K562 (cell line): ENCODE data around the gene ASRGL1. TPM values are rescaled to one million over a fixed set of nuclear protein-coding genes. Genes with fewer than 3 reads are reported as not detected.

ENCODE experiments used
- ATAC-seq: fragments of 200-7000 bp; cut with Tn5 transposase; 3 replicates; pipeline ENCODE4 v1.9.1; 2020; ENCODE audit warnings: moderate library complexity
- BruUV-seq: library from RNA; stranded (reverse); fragments of 400-500 nt; replicated peaks from 2 replicates; lab custom pipeline; 2021; lab: Mats Ljungman, UMichigan
- CTCF ChIA-PET: fragments of 300-600 bp; formaldehyde crosslinking; extraction: SDS; loops from one replicate; lab custom pipeline; 2021; ENCODE audit warnings: low intra/inter-chr PET ratio; lab: Yijun Ruan, JAX
- POLR2A ChIA-PET: fragments of 300-600, 350-650 bp; sonication (Branson Sonifier 250); formaldehyde crosslinking; extraction: SDS; loops from one replicate; lab custom pipeline; 2021; ENCODE audit warnings: antibody characterized with exemption, inconsistent platforms; lab: Yijun Ruan, JAX
- DNase-seq, 4 experiments: peaks; one replicate each; pipeline versions ENCODE4 v3.0.0 to v3.0.0-alpha.2; 2011 to 2018; ENCODE audit warnings: low spot score in 3 of 4, mixed read lengths in 3 of 4; ENCODE audit errors: extremely low read depth in 1 of 4
- FAIRE-seq: peaks from 2 replicates; lab custom pipeline; 2011; peaks lifted over from hg19 to GRCh38; lab: Jason Lieb, UNC
- H2AFZ ChIP-seq: 2 replicates; pipeline ENCODE4 v1.6.0; 2011; ENCODE audit warnings: low read depth, low read length, control low read depth, inconsistent platforms
- H3K27ac ChIP-seq: fragments of 200-600 bp; 3 replicates; pipeline ENCODE4 v1.8.0; 2011; ENCODE audit warnings: low read depth, mild to moderate bottlenecking, control low read depth, inconsistent platforms, low read length, moderate library complexity, mixed read lengths; ENCODE audit errors: extremely low read depth
- H3K27me3 ChIP-seq, 2 experiments: fragments of 300-600 bp in 1 of 2; 2 replicates in 1 of 2; 3 replicates in 1 of 2; pipeline versions ENCODE4 v1.6.0 to v1.8.0; 2011; ENCODE audit warnings: inconsistent platforms in 2 of 2, low read length in 2 of 2, mild to moderate bottlenecking in 1 of 2, mixed read lengths in 1 of 2, moderate library complexity in 1 of 2; ENCODE audit not compliant: control insufficient read depth in 2 of 2, insufficient read depth in 2 of 2
- H3K36me3 ChIP-seq: fragments of 300-600 bp; 3 replicates; pipeline ENCODE4 v1.8.0; 2011; ENCODE audit warnings: mild to moderate bottlenecking, low read length, inconsistent platforms; ENCODE audit not compliant: control insufficient read depth, insufficient read depth
- H3K4me1 ChIP-seq, 2 experiments: fragments of 200-600 bp in 1 of 2; replicated peaks in 1 of 2; 2 replicates in 1 of 2; 3 replicates in 1 of 2; pipeline versions ENCODE4 v1.5.1 to v1.8.0; 2011; ENCODE audit warnings: inconsistent platforms in 2 of 2, low read length in 2 of 2, mild to moderate bottlenecking in 1 of 2, mixed read lengths in 1 of 2, moderate library complexity in 1 of 2; ENCODE audit not compliant: control insufficient read depth in 2 of 2, insufficient read depth in 2 of 2
- H3K4me2 ChIP-seq: 2 replicates; pipeline ENCODE4 v1.6.1; 2011; ENCODE audit warnings: low read length, control low read depth, inconsistent platforms, mixed read lengths; ENCODE audit not compliant: insufficient read depth
- H3K4me3 ChIP-seq: fragments of 200-600 bp; sonication (generic), shearing (Covaris generic); 2 replicates; pipeline ENCODE4 v1.5.1; 2016; ENCODE audit warnings: control low read depth, inconsistent platforms
- H3K79me2 ChIP-seq: fragments of 200-600 bp; 3 replicates; pipeline ENCODE4 v1.8.0; 2011; ENCODE audit warnings: low read length, inconsistent platforms; ENCODE audit not compliant: control insufficient read depth, insufficient read depth
- H3K9ac ChIP-seq, 2 experiments: 2 replicates each; pipeline versions ENCODE4 v1.6.0 to v1.6.1; 2011; ENCODE audit warnings: low read depth in 2 of 2, low read length in 2 of 2, control low read depth in 1 of 2, inconsistent platforms in 1 of 2, mild to moderate bottlenecking in 1 of 2, mixed read lengths in 1 of 2; ENCODE audit not compliant: insufficient read depth in 1 of 2
- H3K9me1 ChIP-seq: one replicate; pipeline ENCODE4 v1.6.0; 2011; ENCODE audit warnings: inconsistent platforms, mild to moderate bottlenecking, low read length, moderate library complexity; ENCODE audit not compliant: control insufficient read depth, insufficient read depth
- H3K9me3 ChIP-seq: replicated peaks from 2 replicates; pipeline ENCODE4 v1.5.1; 2011; ENCODE audit warnings: low read depth, low read length, inconsistent platforms; ENCODE audit not compliant: control insufficient read depth, insufficient read depth
- H4K20me1 ChIP-seq: replicated peaks from 2 replicates; pipeline ENCODE4 v1.6.1; 2011; ENCODE audit warnings: low read length, inconsistent platforms, mixed read lengths; ENCODE audit not compliant: control insufficient read depth, insufficient read depth
- CBFA2T2 ChIP-seq: fragments of 450-650 bp; conservative IDR thresholded peaks from 2 replicates; pipeline ENCODE4 v1.6.1; 2017; ENCODE audit warnings: mild to moderate bottlenecking
- CBFA2T3 ChIP-seq: fragments of 450-650 bp; IDR thresholded peaks from 2 replicates; pipeline ENCODE4 v1.6.1; 2017
- CEBPB ChIP-seq: fragments of 450-650 bp; IDR thresholded peaks from 2 replicates; pipeline ENCODE4 v1.6.1; 2016; ENCODE audit warnings: missing genetic modification characterization, missing compliant biosample characterization
- CEBPG ChIP-seq, 3 experiments: fragments of 200-800 bp in 1 of 3; sonication (Bioruptor generic) in 1 of 3; sonication (generic) in 1 of 3; formaldehyde crosslinking in 1 of 3; IDR thresholded peaks in 2 of 3; conservative IDR thresholded peaks in 1 of 3; 2 replicates each; pipeline versions ENCODE4 v1.6.1 to v1.8.0; 2016 to 2022; ENCODE audit warnings: missing compliant biosample characterization in 2 of 3, missing genetic modification characterization in 2 of 3, mild to moderate bottlenecking in 1 of 3, missing genetic modification reagents in 1 of 3
- E4F1 ChIP-seq: fragments of 250-450 bp; sonication (Bioruptor Pico); IDR thresholded peaks from 2 replicates; pipeline ENCODE4 v1.5.0; 2021; ENCODE audit warnings: mild to moderate bottlenecking, borderline replicate concordance
- FOSL1 ChIP-seq: fragments of 200-800 bp; sonication (Bioruptor generic); conservative IDR thresholded peaks from 2 replicates; pipeline ENCODE4 v1.6.1; 2016; ENCODE audit warnings: missing genetic modification characterization, missing compliant biosample characterization
- JUND ChIP-seq, 2 experiments: IDR thresholded peaks; 2 replicates in 1 of 2; 3 replicates in 1 of 2; pipeline ENCODE4 v1.6.1; 2011; ENCODE audit warnings: borderline replicate concordance in 2 of 2, low read depth in 2 of 2, low read length in 2 of 2, improper control_type of control experiment in 1 of 2, missing biosample characterization in 1 of 2, missing genetic modification characterization in 1 of 2, missing genetic modification reagents in 1 of 2
- TCF7L2 ChIP-seq: fragments of 150-350 bp; IDR thresholded peaks from 2 replicates; pipeline ENCODE4 v1.6.1; 2016; ENCODE audit warnings: low read depth, mild to moderate bottlenecking, low read length, moderate library complexity
- USF2 ChIP-seq: sonication (generic); formaldehyde crosslinking; IDR thresholded peaks from 2 replicates; pipeline ENCODE4 v1.5.0; 2020; ENCODE audit warnings: missing genetic modification reagents
- ZNF644 ChIP-seq: fragments of 200-800 bp; sonication (Bioruptor generic); IDR thresholded peaks from 2 replicates; pipeline ENCODE4 v1.6.1; 2016; ENCODE audit warnings: low read depth, missing genetic modification characterization, missing compliant biosample characterization
- WGBS: fragments of 100-300 bp; shearing (Covaris generic); methylation state at CpG from one replicate; pipeline ENCODE4 v1.1.6; 2016; ENCODE audit warnings: low coverage, mixed read lengths; ENCODE audit not compliant: insufficient coverage; ENCODE audit errors: missing lambda C conversion rate; 5-methylcytosine and 5-hydroxymethylcytosine counted together
- in situ Hi-C: fragments of 300-500 bp; cut with MboI; formaldehyde crosslinking; loops from 4 replicates; pipeline ENCODE4 v1.15.0; 2018; ENCODE audit warnings: inconsistent platforms, mixed read lengths
- intact Hi-C: fragments of 100-400 bp; cut with micrococcal nuclease; formaldehyde crosslinking; loops from 2 replicates; pipeline ENCODE4 v1.14.2; 2022
- polyA plus RNA-seq, 8 experiments: library from polyadenylated mRNA; depleted of rRNA in 4 of 8; stranded (reverse) in 5 of 8; unstranded in 3 of 8; fragments of >200 nt; fragmentation: Nextera tagmentation in 2 of 8; fragmentation: Illumina TruSeq in 1 of 8; extraction: Ambion mirVana in 2 of 8; extraction: Trizol in 1 of 8; gene quantifications; 2 replicates each; pipeline versions ENCODE4 v1.2.1 to v1.2.3, GENCODE V29; 2011 to 2014; ENCODE audit warnings: inconsistent platforms in 1 of 8, missing spikeins in 1 of 8
- total RNA-seq, 7 experiments: library from RNA; depleted of rRNA in 6 of 7; stranded (reverse); fragments of >200 nt in 6 of 7; fragmentation: Illumina TruSeq in 2 of 7; extraction: Trizol in 2 of 7; gene quantifications; 2 replicates each; pipeline versions ENCODE4 v1.2.1 to v1.2.3, GENCODE V29; 2011 to 2021; ENCODE audit warnings: low replicate concordance in 1 of 7

Gene ASRGL1
- total and polyA plus RNA-seq, 9 of the 15 experiments (the other 6 are each of a cell fraction or from before 2014, with no cell fraction given), result 3.1 to 23.0 (median 11.2) TPM

GRCh38 chr11:62390722-62391121 lies 53.5 kb downstream of the ASRGL1 start:
- intact Hi-C loops, result loop anchor here (10.0 kb wide), 1 partner anchor 374 kb away; the partner anchor contains the start of gene POLR2G

More at GRCh38 chr11:62390722-62391121, 53.5 kb downstream of the ASRGL1 start:
- POLR2A ChIA-PET, result interaction anchor here (0.8 to 0.9 kb wide), 2 partner anchors 156 to 162 kb away, joined by 3 to 4 read pairs; partner anchors contain the start of gene AHNAK
- no TSS peak for BruUV-seq
- no peak overlapping the region for H3K4me2 ChIP-seq
- peaks cover 21 to 28% of the 10 kb centered on the region in 2 experiments for H3K4me1 ChIP-seq
- peak overlapping the region in 1 of 2 experiments; percentile 79; a peak in 1 of 4 replicates for H3K9ac ChIP-seq
- no peaks in the 10 kb centered on the region for H4K20me1 ChIP-seq
- no peaks in the 10 kb centered on the region for H3K79me2 ChIP-seq
- DNase-seq (peak in 1 of 4 experiments; percentile 11), ATAC-seq (no peak), FAIRE-seq (no peak)
- CTCF ChIA-PET, result no interaction called here
- H3K27ac ChIP-seq, result no peak overlapping the region
- in situ Hi-C loops, result loop anchor here (5.0 to 25.0 kb wide), 4 partner anchors 164 to 622 kb away; partner anchors contain the start of gene SLC22A8
- no peaks in the 10 kb centered on the region for H3K9me3 ChIP-seq
- 19% methylated on average over 1 of the region's 1 CpG for WGBS
- TF ChIP-seq E4F1 (no peak), CEBPB (tag) (peak; percentile 59), JUND (IDR thresholded peaks at IDR 0.05; ENCODE audit: borderline replicate concordance, low read depth, low read length) (0 out of 2 replicates have a peak, but pooled peaks have one; percentile 30), JUND (tag; IDR thresholded peaks at IDR 0.05; ENCODE audit: borderline replicate concordance, low read depth, low read length) (no peak), TCF7L2 (no peak), ZNF644 (tag) (no peak), CBFA2T2 (0 out of 2 replicates have a peak, but pooled peaks have one; percentile 8), USF2 (no peak), FOSL1 (tag) (peak; percentile 45; the same call in 1 of the 2 replicates), CBFA2T3 (peak; percentile 45; the same call in 1 of the 2 replicates), CEBPG (CRISPR knock-in tag; IDR thresholded peaks at IDR 0.05) (no peak), CEBPG (tag; conservative IDR thresholded peaks at IDR 0.05 in 1 of 2, IDR thresholded peaks at IDR 0.05 in 1 of 2) (0 out of 4 replicates have a peak, but pooled peaks of 1 of the 2 experiments have one; percentile 36)
- H3K36me3 ChIP-seq, result no peaks in the 10 kb centered on the region
- H3K9me1 ChIP-seq, result no peaks in the 10 kb centered on the region
- no peak overlapping the region for H3K4me3 ChIP-seq
- no peaks in the 10 kb centered on the region for H3K27me3 ChIP-seq
- H2AFZ ChIP-seq, result no peak overlapping the region
